T-cell (primary cell): Measurements from ENCODE around the gene TNNI2. TPM values are rescaled to one million over a fixed set of nuclear protein-coding genes. Genes with fewer than 3 reads are reported as not detected.

Experiments
- ATAC-seq, 4 experiments: fragments of 200-7000 bp in 3 of 4; fragments of 150-1000 bp in 1 of 4; cut with Tn5 transposase; replicated peaks in 1 of 4; 1 replicate in 3 of 4; 2 replicates in 1 of 4; pipeline ENCODE4 v1.10.0; 2021; ENCODE audit warnings: moderate library complexity in 3 of 4, mild to moderate bottlenecking in 2 of 4, moderate number of reproducible peaks in 1 of 4
- CTCF ChIA-PET, 2 donors: fragments of 300-600 bp; sonication (Branson Sonifier 250); formaldehyde crosslinking; loops; one replicate each; lab custom pipeline; 2022; ENCODE audit warnings: antibody characterized with exemption in 2 of 2; lab: Charles Lee
- POLR2A ChIA-PET, 2 donors: fragments of 300-600 bp; sonication (Branson Sonifier 250); formaldehyde crosslinking; loops; one replicate each; lab custom pipeline; 2022; ENCODE audit warnings: antibody characterized with exemption in 2 of 2; lab: Charles Lee
- DNase-seq, 35 experiments: peaks; one replicate each; pipeline versions ENCODE4 v3.0.0 to v3.0.0-alpha.2; 2013 to 2023
- H3K27ac ChIP-seq: one replicate; pipeline ENCODE4 v1.5.1; 2013; ENCODE audit warnings: low read length
- H3K27me3 ChIP-seq, 2 experiments: replicated peaks in 1 of 2; 1 replicate in 1 of 2; 2 replicates in 1 of 2; pipeline versions ENCODE4 v1.6.1 to v1.7.0; 2013; ENCODE audit warnings: low read length in 1 of 2, mixed read lengths in 1 of 2; ENCODE audit not compliant: control insufficient read depth in 2 of 2, insufficient read depth in 2 of 2; ENCODE audit errors: extremely low read depth in 1 of 2
- H3K36me3 ChIP-seq, 2 donors: 1 replicate in 1 of 2; 2 replicates in 1 of 2; pipeline versions ENCODE4 v1.6.1 to v1.7.0; 2013; ENCODE audit warnings: low read length in 1 of 2; ENCODE audit not compliant: control insufficient read depth in 2 of 2, insufficient read depth in 1 of 2; ENCODE audit errors: extremely low read depth in 1 of 2
- H3K4me1 ChIP-seq, 2 experiments: 1 replicate in 1 of 2; 2 replicates in 1 of 2; pipeline versions ENCODE4 v1.6.1 to v1.7.0; 2013; ENCODE audit warnings: low read length in 2 of 2, mixed read lengths in 1 of 2; ENCODE audit not compliant: insufficient read depth in 2 of 2, control insufficient read depth in 1 of 2; ENCODE audit errors: extremely low read depth in 1 of 2
- H3K4me3 ChIP-seq, 2 donors: 1 replicate in 1 of 2; 2 replicates in 1 of 2; pipeline versions ENCODE4 v1.5.1 to v1.7.0; 2013; ENCODE audit warnings: mild to moderate bottlenecking in 2 of 2, low read length in 1 of 2, moderate library complexity in 1 of 2; ENCODE audit not compliant: control insufficient read depth in 1 of 2; ENCODE audit errors: extremely low read depth in 1 of 2
- H3K9me3 ChIP-seq: 2 replicates; pipeline ENCODE4 v1.7.0; 2013
- H3K27ac Mint-ChIP-seq, 2 donors: one replicate each; pipeline ENCODE4 v1.8.0; 2020 to 2021; ENCODE audit warnings: mild to moderate bottlenecking in 2 of 2, mixed read lengths in 2 of 2
- H3K27me3 Mint-ChIP-seq, 2 donors: one replicate each; pipeline ENCODE4 v1.8.0; 2021 to 2022; ENCODE audit warnings: mixed read lengths in 2 of 2
- H3K36me3 Mint-ChIP-seq: one replicate; pipeline ENCODE4 v1.8.0; 2021; ENCODE audit warnings: mixed read lengths
- H3K4me1 Mint-ChIP-seq, 3 donors: one replicate each; pipeline ENCODE4 v1.8.0; 2020 to 2022; ENCODE audit warnings: mixed read lengths in 3 of 3, mild to moderate bottlenecking in 1 of 3
- H3K4me3 Mint-ChIP-seq, 3 donors: one replicate each; pipeline ENCODE4 v1.8.0; 2020 to 2022; ENCODE audit warnings: mild to moderate bottlenecking in 3 of 3, mixed read lengths in 3 of 3, moderate library complexity in 3 of 3
- H3K9me3 Mint-ChIP-seq, 3 donors: one replicate each; pipeline ENCODE4 v1.8.0; 2020 to 2022; ENCODE audit warnings: mixed read lengths in 3 of 3
- WGBS: methylation state at CpG from one replicate; pipeline ENCODE4 v1.1.5; 2013; ENCODE audit warnings: missing lambda C conversion rate; ENCODE audit not compliant: insufficient coverage; 5-methylcytosine and 5-hydroxymethylcytosine counted together
- total RNA-seq, 35 experiments: library from RNA in 6 of 35; stranded (reverse) in 6 of 35; fragments of 120-200 nt in 1 of 35; gene quantifications; one replicate each; pipeline versions ENCODE4 v1.2.1 to v1.2.4 and lab custom pipeline; 2013 to 2026

Gene TNNI2
- total RNA-seq, 5 donors from 2014 or later (not counting 1 experiment from before 2014, with no cell fraction given), result 0.39 TPM; not detected in 4

DNA sequence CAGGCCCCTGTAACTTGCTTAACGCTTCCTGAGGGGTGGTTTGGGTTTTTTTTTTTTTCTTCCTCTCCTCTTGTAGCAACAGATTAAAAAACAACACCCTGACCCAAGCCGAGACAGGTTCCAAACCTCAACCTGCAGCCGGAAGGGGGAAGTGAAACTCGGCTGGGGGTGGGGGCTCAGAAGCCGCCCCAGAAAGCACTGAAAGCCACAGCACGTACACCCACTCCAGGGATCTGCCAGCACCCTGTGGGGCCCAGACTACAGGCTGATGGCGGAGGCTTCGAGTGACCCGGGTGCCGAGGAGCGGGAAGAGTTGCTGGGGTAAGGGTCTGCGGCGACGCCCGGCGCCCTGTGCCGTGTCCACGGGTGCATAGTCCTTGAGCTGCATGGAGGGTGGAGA lies 14.1 kb downstream of the TNNI2 start, which contains the start of gene LSP1:
LSP1 (plus strand) TSS at position 208 of the 400 bp plus-strand sequence; CDS start at position 269, 61 bp downstream.
- peaks cover 2 to 21% of the 10 kb centered on the region in 2 donors for H3K36me3 ChIP-seq
- peak within 1 kb of the TSS; percentile 98 to 100 (median 99) for H3K4me3 Mint-ChIP-seq
- H3K36me3 Mint-ChIP-seq, result peaks cover 6% of the 10 kb centered on the region
- H3K4me1 Mint-ChIP-seq, result peaks cover 60 to 73% (median 67%) of the 10 kb centered on the region in 3 donors
- peaks cover 53 to 95% of the 10 kb centered on the region in 2 experiments for H3K4me1 ChIP-seq
- peak within 1 kb of the TSS; percentile 96 for H3K27ac ChIP-seq
- peak; percentile 68 to 92 (median 84) for DNase-seq
- H3K27me3 ChIP-seq, result no peaks in the 10 kb centered on the region
- H3K9me3 ChIP-seq, result no peaks in the 10 kb centered on the region
- ChIA-PET CTCF (interaction anchor here (0.5 to 0.6 kb wide), 2 partner anchors 20 to 29 kb away, joined by 6 read pairs; no protein-coding TSS in a partner anchor), POLR2A (no interaction called here)
- 0% methylated on average over 12 of the region's 18 CpGs for WGBS
- peak within 1 kb of the TSS; percentile 97 to 100 for H3K27ac Mint-ChIP-seq
- H3K9me3 Mint-ChIP-seq, result no peaks in the 10 kb centered on the region
- peak within 1 kb of the TSS; percentile 84 to 98 for H3K4me3 ChIP-seq
- H3K27me3 Mint-ChIP-seq, result no peaks in the 10 kb centered on the region
- ATAC-seq, result peak; percentile 73 to 81 (median 76)

DNA sequence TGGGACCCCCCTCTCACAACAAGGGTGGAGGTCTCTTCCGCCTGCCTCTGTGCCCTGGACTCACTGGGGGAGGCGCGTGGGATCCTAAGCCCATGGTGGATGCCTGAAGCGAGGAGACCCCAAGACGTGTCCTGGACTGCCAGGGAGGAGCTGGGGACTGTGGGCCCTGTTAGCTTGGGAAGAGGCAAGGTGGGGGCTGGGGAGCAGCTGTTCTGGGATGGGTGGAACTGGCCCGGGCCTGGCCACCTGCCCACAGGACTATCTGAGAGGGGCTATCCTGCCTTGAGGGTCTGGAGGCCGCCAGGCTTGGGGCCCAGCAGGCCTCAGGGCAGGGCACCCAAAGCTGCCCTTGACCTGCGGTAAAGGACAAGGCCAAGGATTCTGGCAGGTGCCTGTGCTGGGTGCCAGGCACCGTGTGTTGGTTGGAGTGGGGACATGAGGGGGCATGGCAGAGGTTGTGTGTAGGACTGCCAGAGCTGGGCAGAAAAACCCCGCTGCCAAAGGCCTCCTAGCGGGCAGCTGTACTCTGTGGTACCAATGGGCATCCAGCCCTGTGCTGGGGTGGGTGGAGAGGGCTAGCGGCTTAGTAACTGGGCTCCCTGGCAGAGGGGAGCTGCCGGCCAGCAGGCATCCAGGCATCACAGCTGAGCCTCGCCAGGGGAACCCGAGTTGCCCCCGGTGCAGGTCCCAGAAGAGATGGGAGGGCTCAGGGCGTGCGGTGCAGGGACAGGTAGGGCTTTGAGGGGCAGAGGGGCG lies 14.8 kb downstream of the TNNI2 start:
- Mint-ChIP-seq H3K9me3 (no peaks in the 10 kb centered on the region), H3K4me3 (peak overlapping the region; percentile 98 to 100 (median 99)), H3K27me3 (no peaks in the 10 kb centered on the region), H3K4me1 (peaks cover 57 to 74% (median 67%) of the 10 kb centered on the region in 3 donors), H3K36me3 (peaks cover 6% of the 10 kb centered on the region), H3K27ac (peak overlapping the region; percentile 97 to 100)
- Histone ChIP-seq H3K4me1 (peaks cover 52 to 95% of the 10 kb centered on the region in 2 experiments), H3K4me3 (peak overlapping the region; percentile 84 to 98), H3K27ac (peak overlapping the region; percentile 96), H3K9me3 (no peaks in the 10 kb centered on the region), H3K27me3 (no peaks in the 10 kb centered on the region), H3K36me3 (peaks cover 2 to 21% of the 10 kb centered on the region in 2 donors)
- peak in 4 of 35 experiments; percentile 29 to 45 (median 34) for DNase-seq
- ATAC-seq, result peak in 1 of 4 experiments; percentile 5
- ChIA-PET CTCF (interaction anchor here in 1 of 2 donors (1.0 kb wide), 1 partner anchor 160 kb away, joined by 4 read pairs; no protein-coding TSS in a partner anchor), POLR2A (no interaction called here)
- 15% methylated on average over 16 of the region's 19 CpGs for WGBS

DNA sequence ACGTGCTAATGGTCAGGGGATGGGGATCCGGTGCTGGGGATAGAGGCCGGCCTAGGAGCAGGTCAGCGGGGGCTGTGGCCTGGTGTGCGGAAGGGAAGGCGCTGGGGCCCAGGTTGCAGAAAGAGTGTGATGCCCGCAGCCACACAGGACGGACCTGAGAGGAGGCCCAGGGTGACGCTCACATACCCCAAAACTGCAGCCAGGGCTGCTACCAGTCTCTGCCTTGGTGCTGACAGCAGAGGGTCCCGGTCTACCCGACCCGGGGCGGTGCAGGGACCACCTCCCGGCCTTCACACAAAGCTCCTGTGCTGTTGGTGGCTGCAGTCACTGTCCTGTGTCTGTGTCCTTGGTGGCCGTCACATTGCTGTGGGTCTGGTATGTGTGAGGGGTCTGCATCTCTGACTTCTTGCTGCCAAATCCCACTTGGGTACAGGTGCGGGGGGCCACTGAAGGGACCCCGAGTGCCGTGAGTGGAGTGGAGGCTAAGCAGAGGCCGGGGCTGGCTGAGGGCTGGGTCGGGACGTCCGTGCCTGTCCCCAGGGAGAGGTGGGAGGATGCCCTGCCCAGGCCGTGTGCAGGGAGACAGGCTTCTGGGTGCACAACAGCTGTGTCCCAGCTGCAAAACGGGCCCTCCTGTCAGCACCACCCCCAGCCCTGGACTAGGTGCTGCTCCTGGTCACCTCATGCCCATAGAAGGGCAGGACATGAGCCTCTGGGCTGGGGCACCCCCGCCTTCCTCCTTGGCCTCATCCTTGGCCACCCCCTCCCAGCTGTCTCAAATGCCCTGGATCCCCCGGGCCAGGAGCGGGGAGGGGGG lies 15.6 kb downstream of the TNNI2 start:
- Mint-ChIP-seq H3K4me3 (peak overlapping the region; percentile 98 to 100 (median 99)), H3K4me1 (peaks cover 52 to 72% (median 65%) of the 10 kb centered on the region in 3 donors), H3K27me3 (no peaks in the 10 kb centered on the region), H3K27ac (peak overlapping the region; percentile 97 to 100), H3K9me3 (no peaks in the 10 kb centered on the region), H3K36me3 (peaks cover 6% of the 10 kb centered on the region)
- WGBS, result 26% methylated on average over 23 of the region's 27 CpGs
- Histone ChIP-seq H3K27me3 (no peaks in the 10 kb centered on the region), H3K27ac (peak overlapping the region; percentile 26), H3K9me3 (no peaks in the 10 kb centered on the region), H3K4me3 (peak overlapping the region; percentile 84 to 98), H3K4me1 (peaks cover 56 to 95% of the 10 kb centered on the region in 2 experiments), H3K36me3 (peaks cover 8 to 23% of the 10 kb centered on the region in 2 donors)
- POLR2A ChIA-PET, result no interaction called here
- ATAC-seq (no peak), DNase-seq (no peak)
- CTCF ChIA-PET, result interaction anchor here in 1 of 2 donors (1.0 kb wide), 1 partner anchor 160 kb away, joined by 4 read pairs; no protein-coding TSS in a partner anchor

DNA sequence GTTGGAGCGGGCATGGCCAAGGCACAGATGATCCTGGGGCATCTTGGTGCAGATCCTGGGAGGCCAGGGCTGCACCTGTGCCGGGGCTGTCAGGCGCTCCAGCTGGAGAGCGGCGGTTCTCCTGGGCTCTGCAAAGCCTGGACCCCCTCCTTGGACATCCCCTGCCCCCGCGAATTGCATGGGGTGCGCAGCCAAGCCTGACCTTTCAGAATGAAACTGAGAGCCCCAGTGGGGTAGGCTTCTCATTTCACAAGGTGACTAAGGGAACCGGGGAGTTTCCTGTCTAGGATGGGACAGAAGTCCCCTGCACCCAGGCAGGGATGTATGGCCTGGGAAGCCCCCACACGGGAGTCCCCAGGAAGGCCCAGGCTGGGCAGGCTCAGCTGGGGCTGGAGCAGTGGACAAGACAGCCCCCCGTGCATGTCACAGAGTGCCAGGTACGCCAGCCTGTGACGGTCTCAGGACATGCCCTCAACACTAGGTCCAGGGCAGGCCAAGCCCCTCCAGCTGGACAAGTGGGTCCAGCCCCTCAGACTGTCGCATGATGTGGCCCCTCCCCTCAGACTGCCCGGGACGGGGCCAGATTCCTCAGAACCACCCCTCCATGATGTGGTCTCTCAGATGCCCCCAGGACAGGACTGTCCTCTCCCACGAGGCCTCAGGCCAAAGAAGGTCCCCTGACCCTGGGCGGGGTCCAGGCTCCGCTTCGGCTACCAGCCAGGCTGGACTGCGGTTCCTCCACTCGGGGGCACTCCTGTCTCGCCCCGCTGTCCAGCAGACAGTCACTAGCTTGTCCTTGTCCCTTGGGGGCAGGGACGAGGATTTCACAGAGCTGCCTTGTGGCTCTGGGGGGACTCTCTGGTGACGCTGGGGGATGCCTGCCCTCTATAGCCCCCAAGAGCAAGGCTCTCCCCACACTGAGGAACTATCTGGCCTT lies 16.4 kb downstream of the TNNI2 start:
- Histone ChIP-seq H3K9me3 (no peaks in the 10 kb centered on the region), H3K4me1 (peaks cover 48 to 93% of the 10 kb centered on the region in 2 experiments), H3K27me3 (no peaks in the 10 kb centered on the region), H3K4me3 (peak overlapping the region; percentile 84 to 98), H3K27ac (peak overlapping the region; percentile 25), H3K36me3 (peaks cover 8 to 23% of the 10 kb centered on the region in 2 donors)
- peaks cover 45 to 65% (median 57%) of the 10 kb centered on the region in 3 donors for H3K4me1 Mint-ChIP-seq
- H3K4me3 Mint-ChIP-seq, result peak overlapping the region; percentile 98 to 100 (median 99)
- ATAC-seq (no peak), DNase-seq (peak in 1 of 35 experiments; percentile 37)
- H3K36me3 Mint-ChIP-seq, result peaks cover 6% of the 10 kb centered on the region
- 59% methylated on average over 24 of the region's 26 CpGs for WGBS
- no peaks in the 10 kb centered on the region for H3K9me3 Mint-ChIP-seq
- peak overlapping the region; percentile 49 to 77 for H3K27ac Mint-ChIP-seq
- POLR2A ChIA-PET, result no interaction called here
- H3K27me3 Mint-ChIP-seq, result no peaks in the 10 kb centered on the region
- CTCF ChIA-PET, result no interaction called here

DNA sequence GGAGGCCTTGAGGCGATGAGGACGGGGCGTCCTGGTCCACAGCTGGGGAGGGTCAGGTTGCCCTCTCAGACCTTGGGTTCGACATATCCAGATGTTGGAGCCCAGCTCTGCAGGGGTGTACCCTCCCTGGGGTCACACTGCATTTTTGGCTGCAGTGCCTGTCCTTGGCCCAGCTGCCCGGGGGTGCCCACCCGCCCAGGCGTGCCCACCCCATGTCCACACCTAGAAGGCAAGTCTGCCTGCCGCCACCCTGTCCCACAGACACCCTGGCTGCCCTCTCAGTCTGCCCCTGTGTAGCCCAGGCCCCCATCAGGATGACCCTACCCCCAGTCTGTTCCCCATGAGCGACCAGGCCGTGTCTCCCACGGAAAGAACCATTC lies 17.1 kb downstream of the TNNI2 start:
- ChIA-PET POLR2A (no interaction called here), CTCF (no interaction called here)
- Mint-ChIP-seq H3K36me3 (peaks cover 6% of the 10 kb centered on the region), H3K27me3 (no peaks in the 10 kb centered on the region), H3K4me1 (peaks cover 39 to 58% (median 51%) of the 10 kb centered on the region in 3 donors), H3K4me3 (peak overlapping the region; percentile 45 to 99 (median 98)), H3K9me3 (no peaks in the 10 kb centered on the region), H3K27ac (peak overlapping the region; percentile 49 to 77)
- no peaks in the 10 kb centered on the region for H3K27me3 ChIP-seq
- no peak overlapping the region for H3K27ac ChIP-seq
- ATAC-seq (no peak), DNase-seq (no peak)
- peaks cover 8 to 23% of the 10 kb centered on the region in 2 donors for H3K36me3 ChIP-seq
- peaks cover 43 to 86% of the 10 kb centered on the region in 2 experiments for H3K4me1 ChIP-seq
- H3K9me3 ChIP-seq, result no peaks in the 10 kb centered on the region
- no peak overlapping the region for H3K4me3 ChIP-seq
- 97% methylated on average over 11 of the region's 11 CpGs for WGBS
